Suprapubic skin (tissue), 4 donors: Measurements from ENCODE around the gene ARHGDIB. TPM values are rescaled to one million over a fixed set of nuclear protein-coding genes. Genes with fewer than 3 reads are reported as not detected.

Experiments
- DNase-seq, 2 donors: peaks; one replicate each; pipeline ENCODE4 v3.0.0-alpha.2; 2019; ENCODE audit warnings: low spot score in 2 of 2
- H3K27ac ChIP-seq: fragments of 200-600 bp; sonication (generic); one replicate; pipeline ENCODE4 v1.5.1; 2019
- H3K27me3 ChIP-seq: fragments of 200-600 bp; sonication (generic); one replicate; pipeline ENCODE4 v1.5.1; 2019
- H3K36me3 ChIP-seq: fragments of 200-600 bp; sonication (generic); one replicate; pipeline ENCODE4 v1.5.1; 2019
- H3K4me1 ChIP-seq: fragments of 200-600 bp; sonication (generic); one replicate; pipeline ENCODE4 v1.5.1; 2019
- H3K4me3 ChIP-seq: fragments of 200-600 bp; sonication (generic); one replicate; pipeline ENCODE4 v1.5.1; 2019; ENCODE audit warnings: mild to moderate bottlenecking
- H3K9me3 ChIP-seq: fragments of 200-600 bp; sonication (generic); one replicate; pipeline ENCODE4 v1.5.1; 2019
- CTCF ChIP-seq, 2 donors: fragments of 200-600 bp in 1 of 2; fragments of 450-650 bp in 1 of 2; sonication (generic) in 1 of 2; IDR thresholded peaks; one replicate each; pipeline ENCODE4 v1.5.1; 2016 to 2019; ENCODE audit warnings: antibody characterized with exemption in 2 of 2, mild to moderate bottlenecking in 1 of 2, moderate library complexity in 1 of 2
- EP300 ChIP-seq: sonication (generic); formaldehyde crosslinking; IDR thresholded peaks from one replicate; pipeline ENCODE4 v1.6.1; 2017; ENCODE audit warnings: antibody characterized with exemption
- POLR2A ChIP-seq, 2 donors: fragments of 450-650 bp; IDR thresholded peaks; one replicate each; pipeline ENCODE4 v1.6.1; 2017; ENCODE audit warnings: antibody characterized with exemption in 2 of 2, mild to moderate bottlenecking in 2 of 2, moderate library complexity in 2 of 2
- POLR2AphosphoS5 ChIP-seq, 3 donors: sonication (generic); formaldehyde crosslinking; IDR thresholded peaks; one replicate each; pipeline ENCODE4 v1.6.1; 2017; ENCODE audit warnings: antibody characterized with exemption in 3 of 3
- WGBS: methylation state at CpG from one replicate; pipeline ENCODE4 v1.1.5; 2018; 5-methylcytosine and 5-hydroxymethylcytosine counted together
- total RNA-seq, 4 donors: library from RNA; depleted of rRNA; stranded (reverse); fragments of >200 nt; gene quantifications; one replicate each; pipeline ENCODE4 v1.1.0, GENCODE V29; 2016

Gene ARHGDIB
- total RNA-seq, 4 donors from 2014 or later: 74.7 to 109 (median 85.4) TPM

GRCh38 chr12:14957551-14958168, 3.7 kb downstream of the ARHGDIB start:
- H3K36me3 ChIP-seq: no peaks in the 10 kb centered on the region

GRCh38 chr12:14956905-14957304, 4.5 kb downstream of the ARHGDIB start:
- Histone ChIP-seq H3K36me3 (no peaks in the 10 kb centered on the region), H3K27me3 (no peaks in the 10 kb centered on the region), H3K4me1 (peaks cover 56% of the 10 kb centered on the region), H3K27ac (no peak overlapping the region), H3K9me3 (no peaks in the 10 kb centered on the region), H3K4me3 (no peak overlapping the region)
- 82% methylated on average over 2 of the region's 2 CpGs for WGBS
- DNase-seq: no peak
- TF ChIP-seq CTCF (IDR thresholded peaks at IDR 0.05): no peak
- no peak for TF ChIP-seq POLR2AphosphoS5 (IDR thresholded peaks at IDR 0.05)
- no peak for TF ChIP-seq EP300
- TF ChIP-seq POLR2A (IDR thresholded peaks at IDR 0.05): no peak

More at GRCh38 chr12:14957551-14958168, 3.7 kb downstream of the ARHGDIB start:
- peak overlapping the region; percentile 38 for H3K27ac ChIP-seq
- no peaks in the 10 kb centered on the region for H3K27me3 ChIP-seq
- TF ChIP-seq CTCF (IDR thresholded peaks at IDR 0.05) (no peak), POLR2AphosphoS5 (IDR thresholded peaks at IDR 0.05) (no peak), POLR2A (IDR thresholded peaks at IDR 0.05) (no peak), EP300 (no peak)
- H3K4me3 ChIP-seq: peak overlapping the region; percentile 53
- DNase-seq: no peak
- peaks cover 54% of the 10 kb centered on the region for H3K4me1 ChIP-seq
- 62% methylated on average over 5 of the region's 5 CpGs for WGBS
- no peaks in the 10 kb centered on the region for H3K9me3 ChIP-seq

GRCh38 chr12:14956024-14956891, 5.1 kb downstream of the ARHGDIB start:
- WGBS: 65% methylated on average over 9 of the region's 9 CpGs
- H3K4me1 ChIP-seq: peaks cover 56% of the 10 kb centered on the region
- no peak overlapping the region for H3K27ac ChIP-seq

GRCh38 chr12:14954269-14954668, 7.1 kb downstream of the ARHGDIB start:
- Histone ChIP-seq H3K36me3 (peaks cover 5% of the 10 kb centered on the region), H3K27me3 (no peaks in the 10 kb centered on the region), H3K27ac (no peak overlapping the region), H3K4me3 (no peak overlapping the region), H3K4me1 (peaks cover 57% of the 10 kb centered on the region), H3K9me3 (no peaks in the 10 kb centered on the region)
- WGBS: 85% methylated on average over 4 of the region's 4 CpGs
- DNase-seq: no peak
- no peak for TF ChIP-seq POLR2AphosphoS5 (IDR thresholded peaks at IDR 0.05)
- TF ChIP-seq EP300: no peak
- no peak for TF ChIP-seq POLR2A (IDR thresholded peaks at IDR 0.05)
- TF ChIP-seq CTCF (IDR thresholded peaks at IDR 0.05): no peak

More at GRCh38 chr12:14956024-14956891, 5.1 kb downstream of the ARHGDIB start:
- H3K36me3 ChIP-seq: no peaks in the 10 kb centered on the region
- TF ChIP-seq POLR2AphosphoS5 (IDR thresholded peaks at IDR 0.05) (no peak), POLR2A (IDR thresholded peaks at IDR 0.05) (no peak), CTCF (IDR thresholded peaks at IDR 0.05) (no peak)
- DNase-seq: no peak
- H3K9me3 ChIP-seq: no peaks in the 10 kb centered on the region
- H3K27me3 ChIP-seq: no peaks in the 10 kb centered on the region
- no peak overlapping the region for H3K4me3 ChIP-seq

GRCh38 chr12:14953752-14954151, 7.6 kb downstream of the ARHGDIB start:
- peaks cover 5% of the 10 kb centered on the region for H3K36me3 ChIP-seq
- no peak for TF ChIP-seq POLR2AphosphoS5 (IDR thresholded peaks at IDR 0.05)
- TF ChIP-seq POLR2A (IDR thresholded peaks at IDR 0.05): no peak
- TF ChIP-seq EP300: no peak
- no peak for TF ChIP-seq CTCF (IDR thresholded peaks at IDR 0.05)
- DNase-seq: no peak
- no peak overlapping the region for H3K4me3 ChIP-seq
- H3K27me3 ChIP-seq: no peaks in the 10 kb centered on the region
- H3K4me1 ChIP-seq: peaks cover 63% of the 10 kb centered on the region
- WGBS: 100% methylated on average over 1 of the region's 1 CpG
- H3K27ac ChIP-seq: peak overlapping the region; percentile 1
- H3K9me3 ChIP-seq: no peaks in the 10 kb centered on the region
